ENCODE results near the gene IRF3. TPM values are rescaled to one million over a fixed set of nuclear protein-coding genes. Genes with fewer than 3 reads are reported as not detected.
A peak's percentile ranks its signal among the peaks of the same experiment; 100 is the strongest.

Gene IRF3
- total RNA-seq, 4 donors from 2014 or later = 38.7 to 102 (median 74.9) TPM

GRCh38 chr19:49681830-49682229 is 16.2 kb upstream of the IRF3 start:
- DNase-seq (ENCODE audit: low spot score in 2 of 2) = no peak
- WGBS, 2 donors = 93% methylated on average over 19 of the region's 19 CpGs
- intact Hi-C loops (cut with DNase I; ENCODE audit: low total_unique reads) = no loop called here
- TF ChIP-seq POLR2A (IDR thresholded peaks at IDR 0.05) (no peak), CTCF (IDR thresholded peaks at IDR 0.05) (no peak)
- no peak overlapping the region for H3K4me3 ChIP-seq (ENCODE audit: low read depth, poor library complexity, severe bottlenecking)

- H3K4me3 ChIP-seq (ENCODE audit: low read depth, poor library complexity, severe bottlenecking) = no peak overlapping the region
- DNase-seq (ENCODE audit: low spot score in 2 of 2) = peak; percentile 81 to 98
- peak in 2 of 3 donors; percentile 36 to 80 for TF ChIP-seq CTCF (IDR thresholded peaks at IDR 0.05)
- no peak for TF ChIP-seq POLR2A (IDR thresholded peaks at IDR 0.05)
- intact Hi-C loops (cut with DNase I; ENCODE audit: low total_unique reads) = no loop called here
- 32 to 35% methylated on average over 40 of the region's 40 CpGs for WGBS, 2 donors
Observed at GRCh38 chr19:49680421-49681351, 15.0 kb upstream of the IRF3 start.

- no peak for DNase-seq (ENCODE audit: low spot score in 2 of 2)
- intact Hi-C loops (cut with DNase I; ENCODE audit: low total_unique reads) = no loop called here
- no peak for TF ChIP-seq CTCF (IDR thresholded peaks at IDR 0.05)
- no peak for TF ChIP-seq POLR2A (IDR thresholded peaks at IDR 0.05)
- WGBS, 2 donors = 64 to 66% methylated on average over 10 of the region's 10 CpGs
- no peak overlapping the region for H3K4me3 ChIP-seq (ENCODE audit: low read depth, poor library complexity, severe bottlenecking)
Observed at GRCh38 chr19:49679771-49680413, 14.2 kb upstream of the IRF3 start.

GRCh38 chr19:49678985-49679770 is 13.5 kb upstream of the IRF3 start:
- no peak for DNase-seq (ENCODE audit: low spot score in 2 of 2)
- no peak overlapping the region for H3K4me3 ChIP-seq (ENCODE audit: low read depth, poor library complexity, severe bottlenecking)
- 56 to 63% methylated on average over 11 to 12 of the region's 12 CpGs for WGBS, 2 donors
- TF ChIP-seq CTCF (IDR thresholded peaks at IDR 0.05) = no peak
- TF ChIP-seq POLR2A (IDR thresholded peaks at IDR 0.05) = no peak
- intact Hi-C loops (cut with DNase I; ENCODE audit: low total_unique reads) = no loop called here

GRCh38 chr19:49677901-49678674 is 12.4 kb upstream of the IRF3 start:
- WGBS, 2 donors = 2 to 3% methylated on average over 21 of the region's 21 CpGs
- intact Hi-C loops (cut with DNase I; ENCODE audit: low total_unique reads) = no loop called here
- peak; percentile 72 to 95 for DNase-seq (ENCODE audit: low spot score in 2 of 2)
- H3K4me3 ChIP-seq (ENCODE audit: low read depth, poor library complexity, severe bottlenecking) = peak overlapping the region; percentile 80
- TF ChIP-seq CTCF (IDR thresholded peaks at IDR 0.05) (no peak), POLR2A (IDR thresholded peaks at IDR 0.05) (no peak)
